Dermis lymphatic vessel endothelial cell (primary cell): ENCODE results near the gene RAD54L2. TPM values are rescaled to one million over a fixed set of nuclear protein-coding genes. Genes with fewer than 3 reads are reported as not detected.

Experiments used
- total RNA-seq: library from RNA; depleted of rRNA; stranded (reverse); fragments of >200 nt; gene quantifications from 2 replicates; pipeline ENCODE4 v1.2.1, GENCODE V29; 2014

Gene RAD54L2
- total RNA-seq, result 13.9 and 14.0 TPM in 2 replicates

GRCh38 chr3:51538459-51539290 lies at the start of gene RAD54L2:
Gene RAD54L2 (plus strand): TSS chr3:51538719. CDS start chr3:51590421, 51,702 bp downstream.

Other genes with a start within 250 kb of the RAD54L2 start
- gene MANF, start 153.4 kb upstream of the RAD54L2 start, total RNA-seq, result 128 and 139 TPM in 2 replicates
- gene RBM15B, start 147.4 kb upstream of the RAD54L2 start, total RNA-seq, result 31.2 and 37.1 TPM in 2 replicates
- 14.2 and 15.0 TPM in 2 replicates for gene DCAF1, start 38.7 kb upstream of the RAD54L2 start, total RNA-seq
- gene TEX264, start 132.5 kb downstream of the RAD54L2 start, total RNA-seq, result 38.4 and 44.6 TPM in 2 replicates
- gene GRM2, start 168.3 kb downstream of the RAD54L2 start, total RNA-seq, result under 0.01 and 0.09 TPM in 2 replicates
- gene IQCF6, start 240.5 kb downstream of the RAD54L2 start, total RNA-seq, result not detected in 2 replicates